Islet precursor cell (in vitro differentiated cells): ENCODE data around the gene CHST11.

Source experiments
- DNase-seq: peaks from one replicate; pipeline ENCODE4 v3.0.0-alpha.2; 2018

CHST11 gene

GRCh38 chr12:104681012-104681690, 224.4 kb downstream of the CHST11 start:
- DNase-seq, result no peak

- no peak for DNase-seq
Measured at GRCh38 chr12:104682790-104683279, 226.1 kb downstream of the CHST11 start.

- DNase-seq, result no peak
Measured at GRCh38 chr12:104683831-104684503, 227.2 kb downstream of the CHST11 start.

- DNase-seq, result no peak
Measured at GRCh38 chr12:104684884-104685283, 228.1 kb downstream of the CHST11 start.

- DNase-seq, result no peak
Measured at GRCh38 chr12:104685366-104685765, 228.6 kb downstream of the CHST11 start.

- DNase-seq, result no peak
Measured at GRCh38 chr12:104686196-104686595, 229.4 kb downstream of the CHST11 start.

GRCh38 chr12:104687823-104688573, 231.2 kb downstream of the CHST11 start:
- DNase-seq, result no peak

- DNase-seq, result no peak
Measured at GRCh38 chr12:104689635-104690034, 232.9 kb downstream of the CHST11 start.

- no peak for DNase-seq
Measured at GRCh38 chr12:104691721-104692556, 235.2 kb downstream of the CHST11 start.

GRCh38 chr12:104692557-104693218, 235.9 kb downstream of the CHST11 start:
- DNase-seq, result no peak

- no peak for DNase-seq
Measured at GRCh38 chr12:104693493-104693892, 236.7 kb downstream of the CHST11 start.

GRCh38 chr12:104694161-104694560, 237.4 kb downstream of the CHST11 start:
- DNase-seq, result peak; percentile 89

GRCh38 chr12:104694711-104695110, 238.0 kb downstream of the CHST11 start:
- no peak for DNase-seq

GRCh38 chr12:104695453-104696148, 238.9 kb downstream of the CHST11 start:
- DNase-seq, result no peak

- DNase-seq, result no peak
Measured at GRCh38 chr12:104697186-104697585, 240.4 kb downstream of the CHST11 start.

GRCh38 chr12:104698871-104699270, 242.1 kb downstream of the CHST11 start:
- no peak for DNase-seq

- DNase-seq, result no peak
Measured at GRCh38 chr12:104699489-104700190, 242.9 kb downstream of the CHST11 start.

GRCh38 chr12:104700324-104700723, 243.6 kb downstream of the CHST11 start:
- DNase-seq, result no peak

- DNase-seq, result no peak
Measured at GRCh38 chr12:104701301-104701700, 244.6 kb downstream of the CHST11 start.

GRCh38 chr12:104701756-104702155, 245.0 kb downstream of the CHST11 start:
- no peak for DNase-seq
